ENCODE measurements around the gene TBC1D20. TPM values are rescaled to one million over a fixed set of nuclear protein-coding genes. Genes with fewer than 3 reads are reported as not detected.
"Not testable (repeated sequence)": the region's sequence is repeated elsewhere in the genome, so short reads cannot be mapped to it uniquely, and the experiment has no call there.

Gene TBC1D20
- total RNA-seq, 1 donor from 2014 or later, result 31.8 TPM

- DNase-seq (ENCODE audit: extremely low spot score, unreplicated experiment), result no peak
- H3K4me3 Mint-ChIP-seq, result peak overlapping the region; percentile 70
Measured at GRCh38 chr20:460707-461106, 1.6 kb downstream of the TBC1D20 start.

GRCh38 chr20:460180-460579, 2.2 kb downstream of the TBC1D20 start:
- Mint-ChIP-seq H3K4me3 (peak overlapping the region; percentile 70), H3K27ac (peak overlapping the region; percentile 35), H3K36me3 (no peaks in the 10 kb centered on the region), H3K27me3 (peaks cover 6% of the 10 kb centered on the region), H3K4me1 (ENCODE audit: unreplicated experiment) (peaks cover 33% of the 10 kb centered on the region), H3K9me3 (no peaks in the 10 kb centered on the region)
- TF ChIP-seq CTCF (conservative IDR thresholded peaks at IDR 0.05), result no peak
- no peak for DNase-seq (ENCODE audit: extremely low spot score, unreplicated experiment)

More at GRCh38 chr20:460707-461106, 1.6 kb downstream of the TBC1D20 start:
- no peak for TF ChIP-seq CTCF (conservative IDR thresholded peaks at IDR 0.05)
- Mint-ChIP-seq H3K9me3 (no peaks in the 10 kb centered on the region), H3K27me3 (peaks cover 6% of the 10 kb centered on the region), H3K27ac (peak overlapping the region; percentile 35), H3K4me1 (ENCODE audit: unreplicated experiment) (peaks cover 33% of the 10 kb centered on the region), H3K36me3 (no peaks in the 10 kb centered on the region)

- Mint-ChIP-seq H3K9me3 (no peaks in the 10 kb centered on the region), H3K27ac (no peak overlapping the region), H3K27me3 (no peaks in the 10 kb centered on the region), H3K4me3 (no peak overlapping the region), H3K4me1 (ENCODE audit: unreplicated experiment) (peaks cover 33% of the 10 kb centered on the region), H3K36me3 (no peaks in the 10 kb centered on the region)
- DNase-seq (ENCODE audit: extremely low spot score, unreplicated experiment), result no peak
- no peak for TF ChIP-seq CTCF (conservative IDR thresholded peaks at IDR 0.05)
Measured at GRCh38 chr20:458776-459175, 3.6 kb downstream of the TBC1D20 start.

GRCh38 chr20:454951-455350, 7.4 kb downstream of the TBC1D20 start:
- Mint-ChIP-seq H3K27ac (peak overlapping the region; percentile 46), H3K4me1 (ENCODE audit: unreplicated experiment) (peaks cover 24% of the 10 kb centered on the region), H3K36me3 (no peaks in the 10 kb centered on the region), H3K4me3 (no peak overlapping the region), H3K27me3 (no peaks in the 10 kb centered on the region), H3K9me3 (no peaks in the 10 kb centered on the region)
- TF ChIP-seq CTCF (conservative IDR thresholded peaks at IDR 0.05), result no peak
- no peak for DNase-seq (ENCODE audit: extremely low spot score, unreplicated experiment)

GRCh38 chr20:452021-452420, 10.3 kb downstream of the TBC1D20 start:
- H3K4me3 Mint-ChIP-seq; H3K9me3 Mint-ChIP-seq; H3K27ac Mint-ChIP-seq; DNase-seq (ENCODE audit: extremely low spot score, unreplicated experiment); H3K27me3 Mint-ChIP-seq: not testable (repeated sequence)
- Mint-ChIP-seq H3K4me1 (ENCODE audit: unreplicated experiment) (peaks cover 14% of the 10 kb centered on the region), H3K36me3 (peaks cover 10% of the 10 kb centered on the region)

GRCh38 chr20:445514-446336, 16.6 kb downstream of the TBC1D20 start:
- Mint-ChIP-seq H3K27ac (peak overlapping the region; percentile 29), H3K9me3 (no peaks in the 10 kb centered on the region), H3K4me1 (ENCODE audit: unreplicated experiment) (peaks cover 19% of the 10 kb centered on the region), H3K27me3 (no peaks in the 10 kb centered on the region), H3K4me3 (no peak overlapping the region), H3K36me3 (peaks cover 24% of the 10 kb centered on the region)
- no peak for TF ChIP-seq CTCF (conservative IDR thresholded peaks at IDR 0.05)
- no peak for DNase-seq (ENCODE audit: extremely low spot score, unreplicated experiment)
